Stomach (tissue), 4 donors: Measurements from ENCODE around the gene DNER.

Experiments
- EP300 ChIP-seq: sonication (generic); formaldehyde crosslinking; IDR thresholded peaks from one replicate; pipeline ENCODE4 v1.6.1; 2017; ENCODE audit warnings: antibody characterized with exemption
- TF ChIP-seq, protein P1 (sequence below), 7 experiments: fragments of 450-650 bp in 4 of 7; fragments of 200-600 bp in 3 of 7; sonication (generic) in 3 of 7; IDR thresholded peaks; one replicate each; pipeline ENCODE4 v1.5.1; 2016 to 2019; ENCODE audit warnings: antibody characterized with exemption in 7 of 7, control low read depth in 2 of 7, mild to moderate bottlenecking in 1 of 7

DNA sequence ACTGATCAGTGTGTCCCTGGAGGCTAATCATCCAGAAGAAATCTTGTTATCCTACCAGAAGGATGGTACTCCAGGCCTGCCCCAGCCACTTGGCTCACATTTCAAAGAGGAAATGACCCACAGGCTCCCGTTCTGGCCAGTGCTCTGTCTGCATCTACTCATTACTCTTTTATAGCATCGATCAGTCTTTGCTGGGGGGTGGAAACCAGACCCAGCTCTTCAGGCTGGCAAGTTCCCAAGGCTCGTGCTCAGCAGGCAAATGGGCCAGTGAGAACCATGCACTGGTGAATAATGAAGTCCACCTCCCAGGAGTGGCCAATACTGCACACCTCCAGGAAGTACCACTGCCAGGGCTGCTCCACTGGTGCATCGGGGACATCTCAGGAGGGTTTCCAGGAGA, 38.8 kb downstream of the DNER start:
- TF ChIP-seq, protein P1, sequence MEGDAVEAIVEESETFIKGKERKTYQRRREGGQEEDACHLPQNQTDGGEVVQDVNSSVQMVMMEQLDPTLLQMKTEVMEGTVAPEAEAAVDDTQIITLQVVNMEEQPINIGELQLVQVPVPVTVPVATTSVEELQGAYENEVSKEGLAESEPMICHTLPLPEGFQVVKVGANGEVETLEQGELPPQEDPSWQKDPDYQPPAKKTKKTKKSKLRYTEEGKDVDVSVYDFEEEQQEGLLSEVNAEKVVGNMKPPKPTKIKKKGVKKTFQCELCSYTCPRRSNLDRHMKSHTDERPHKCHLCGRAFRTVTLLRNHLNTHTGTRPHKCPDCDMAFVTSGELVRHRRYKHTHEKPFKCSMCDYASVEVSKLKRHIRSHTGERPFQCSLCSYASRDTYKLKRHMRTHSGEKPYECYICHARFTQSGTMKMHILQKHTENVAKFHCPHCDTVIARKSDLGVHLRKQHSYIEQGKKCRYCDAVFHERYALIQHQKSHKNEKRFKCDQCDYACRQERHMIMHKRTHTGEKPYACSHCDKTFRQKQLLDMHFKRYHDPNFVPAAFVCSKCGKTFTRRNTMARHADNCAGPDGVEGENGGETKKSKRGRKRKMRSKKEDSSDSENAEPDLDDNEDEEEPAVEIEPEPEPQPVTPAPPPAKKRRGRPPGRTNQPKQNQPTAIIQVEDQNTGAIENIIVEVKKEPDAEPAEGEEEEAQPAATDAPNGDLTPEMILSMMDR (IDR thresholded peaks at IDR 0.05): no peak
- TF ChIP-seq EP300: no peak
